Fibroblast of lung (primary cell): ENCODE measurements around the gene LRRK2.

Experiments used
- EZH2 ChIP-seq: IDR thresholded peaks from 2 replicates; pipeline ENCODE4 v1.5.1; 2012; ENCODE audit warnings: low read length, control low read depth, mild to moderate bottlenecking; ENCODE audit errors: missing control alignments
- TF ChIP-seq, protein P1 (sequence below), 2 donors: IDR thresholded peaks in 1 of 2; conservative IDR thresholded peaks in 1 of 2; 1 replicate in 1 of 2; 2 replicates in 1 of 2; pipeline ENCODE4 v1.5.1; 2011 to 2012; ENCODE audit warnings: low read length in 2 of 2, control low read depth in 1 of 2, inconsistent platforms in 1 of 2, low read depth in 1 of 2, mild to moderate bottlenecking in 1 of 2

GRCh38 chr12:40236357-40236850, 11.6 kb downstream of the LRRK2 start:
- TF ChIP-seq, protein P1, sequence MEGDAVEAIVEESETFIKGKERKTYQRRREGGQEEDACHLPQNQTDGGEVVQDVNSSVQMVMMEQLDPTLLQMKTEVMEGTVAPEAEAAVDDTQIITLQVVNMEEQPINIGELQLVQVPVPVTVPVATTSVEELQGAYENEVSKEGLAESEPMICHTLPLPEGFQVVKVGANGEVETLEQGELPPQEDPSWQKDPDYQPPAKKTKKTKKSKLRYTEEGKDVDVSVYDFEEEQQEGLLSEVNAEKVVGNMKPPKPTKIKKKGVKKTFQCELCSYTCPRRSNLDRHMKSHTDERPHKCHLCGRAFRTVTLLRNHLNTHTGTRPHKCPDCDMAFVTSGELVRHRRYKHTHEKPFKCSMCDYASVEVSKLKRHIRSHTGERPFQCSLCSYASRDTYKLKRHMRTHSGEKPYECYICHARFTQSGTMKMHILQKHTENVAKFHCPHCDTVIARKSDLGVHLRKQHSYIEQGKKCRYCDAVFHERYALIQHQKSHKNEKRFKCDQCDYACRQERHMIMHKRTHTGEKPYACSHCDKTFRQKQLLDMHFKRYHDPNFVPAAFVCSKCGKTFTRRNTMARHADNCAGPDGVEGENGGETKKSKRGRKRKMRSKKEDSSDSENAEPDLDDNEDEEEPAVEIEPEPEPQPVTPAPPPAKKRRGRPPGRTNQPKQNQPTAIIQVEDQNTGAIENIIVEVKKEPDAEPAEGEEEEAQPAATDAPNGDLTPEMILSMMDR (conservative IDR thresholded peaks at IDR 0.05 in 1 of 2, IDR thresholded peaks at IDR 0.05 in 1 of 2; ENCODE audit: low read depth in 1 of 2, low read length in 2 of 2), result no peak
- no peak for TF ChIP-seq EZH2
